ENCODE data around the gene CNTN3. TPM values are rescaled to one million over a fixed set of nuclear protein-coding genes. Genes with fewer than 3 reads are reported as not detected.

The CNTN3 gene
- total RNA-seq, 1 donor from 2014 or later = not detected

GRCh38 chr3:74605437-74605836, 9.0 kb downstream of the CNTN3 start:
- Mint-ChIP-seq H3K4me1 (no peaks in the 10 kb centered on the region), H3K27ac (no peak overlapping the region), H3K36me3 (ENCODE audit: low read depth) (no peaks in the 10 kb centered on the region), H3K27me3 (no peaks in the 10 kb centered on the region), H3K4me3 (no peak overlapping the region), H3K9me3 (peaks cover 9% of the 10 kb centered on the region)
- no peak for DNase-seq
- no peak for ATAC-seq (ENCODE audit: low read depth)
- POLR2A ChIA-PET = no interaction called here
- TF ChIP-seq CTCF (IDR thresholded peaks at IDR 0.05) = no peak
- intact Hi-C loops (cut with micrococcal nuclease) = no loop called here
- CTCF ChIA-PET = no interaction called here

- intact Hi-C loops (cut with micrococcal nuclease) = no loop called here
- POLR2A ChIA-PET = no interaction called here
- no peak overlapping the region for H3K4me3 Mint-ChIP-seq
Measured at GRCh38 chr3:74603292-74603691, 11.2 kb downstream of the CNTN3 start.

GRCh38 chr3:74602471-74602870, 12.0 kb downstream of the CNTN3 start:
- intact Hi-C loops (cut with micrococcal nuclease) = no loop called here
- no peak for DNase-seq
- ChIA-PET POLR2A (no interaction called here), CTCF (no interaction called here)
- ATAC-seq (ENCODE audit: low read depth) = no peak
- no peaks in the 10 kb centered on the region for H3K4me1 Mint-ChIP-seq
- H3K4me3 Mint-ChIP-seq = no peak overlapping the region
- H3K27ac Mint-ChIP-seq = no peak overlapping the region
- H3K36me3 Mint-ChIP-seq (ENCODE audit: low read depth) = no peaks in the 10 kb centered on the region
- TF ChIP-seq CTCF (IDR thresholded peaks at IDR 0.05) = no peak
- H3K27me3 Mint-ChIP-seq = no peaks in the 10 kb centered on the region
- H3K9me3 Mint-ChIP-seq = peaks cover 10% of the 10 kb centered on the region

More at GRCh38 chr3:74603292-74603691, 11.2 kb downstream of the CNTN3 start:
- DNase-seq (no peak), ATAC-seq (ENCODE audit: low read depth) (no peak)
- no peak for TF ChIP-seq CTCF (IDR thresholded peaks at IDR 0.05)
- peaks cover 10% of the 10 kb centered on the region for H3K9me3 Mint-ChIP-seq
- H3K27ac Mint-ChIP-seq = no peak overlapping the region
- no peaks in the 10 kb centered on the region for H3K36me3 Mint-ChIP-seq (ENCODE audit: low read depth)
- CTCF ChIA-PET = no interaction called here
- no peaks in the 10 kb centered on the region for H3K27me3 Mint-ChIP-seq
- H3K4me1 Mint-ChIP-seq = no peaks in the 10 kb centered on the region

GRCh38 chr3:74601793-74602192, 12.7 kb downstream of the CNTN3 start:
- CTCF ChIA-PET = no interaction called here
- Mint-ChIP-seq H3K4me1 (no peaks in the 10 kb centered on the region), H3K27me3 (no peaks in the 10 kb centered on the region), H3K4me3 (no peak overlapping the region), H3K9me3 (peaks cover 10% of the 10 kb centered on the region), H3K36me3 (ENCODE audit: low read depth) (no peaks in the 10 kb centered on the region), H3K27ac (no peak overlapping the region)
- POLR2A ChIA-PET = no interaction called here
- TF ChIP-seq CTCF (IDR thresholded peaks at IDR 0.05) = no peak
- ATAC-seq (ENCODE audit: low read depth) = no peak
- no peak for DNase-seq
- intact Hi-C loops (cut with micrococcal nuclease) = no loop called here

GRCh38 chr3:74599564-74599963, 14.9 kb downstream of the CNTN3 start:
- intact Hi-C loops (cut with micrococcal nuclease) = no loop called here
- ChIA-PET CTCF (no interaction called here), POLR2A (no interaction called here)
- H3K27me3 Mint-ChIP-seq = no peaks in the 10 kb centered on the region
- H3K9me3 Mint-ChIP-seq = peaks cover 8% of the 10 kb centered on the region
- ATAC-seq (ENCODE audit: low read depth) (no peak), DNase-seq (no peak)
- no peaks in the 10 kb centered on the region for H3K4me1 Mint-ChIP-seq
- no peaks in the 10 kb centered on the region for H3K36me3 Mint-ChIP-seq (ENCODE audit: low read depth)
- no peak overlapping the region for H3K4me3 Mint-ChIP-seq
- TF ChIP-seq CTCF (IDR thresholded peaks at IDR 0.05) = no peak
- no peak overlapping the region for H3K27ac Mint-ChIP-seq
